ENCODE measurements around the gene MYH11.

Gene MYH11

DNA sequence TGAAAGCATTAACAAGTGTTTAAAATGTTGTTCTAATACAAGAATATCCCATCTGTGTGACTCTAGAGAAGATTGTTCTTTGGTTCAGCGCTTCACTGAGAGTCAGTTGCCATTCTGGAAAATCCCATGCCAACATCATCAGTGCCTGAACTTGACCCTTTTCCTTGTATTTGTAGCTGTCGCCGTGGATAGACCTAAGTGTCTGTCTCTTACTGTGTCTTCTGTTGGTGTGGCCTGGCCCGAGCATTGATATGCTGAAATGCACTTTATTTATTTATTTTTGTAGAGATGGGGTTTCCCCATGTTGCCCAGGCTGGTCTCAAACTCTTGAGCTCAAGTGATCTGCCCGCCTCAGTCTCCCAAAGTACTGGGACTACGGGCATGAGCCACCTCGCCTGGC, 76.0 kb downstream of the MYH11 start:
- Histone ChIP-seq H3K4me3 (ENCODE audit: low read length, poor library complexity, severe bottlenecking) (no peak overlapping the region), H3K9me3 (ENCODE audit: insufficient read depth, low read depth, low read length) (no peaks in the 10 kb centered on the region), H3K9ac (ENCODE audit: low read depth, low read length, poor library complexity, severe bottlenecking) (no peak overlapping the region), H3K4me2 (ENCODE audit: low read depth, low read length, poor library complexity, severe bottlenecking) (no peak overlapping the region), H3F3A (ENCODE audit: low read depth) (no peaks in the 10 kb centered on the region), H3K27me3 (ENCODE audit: insufficient read depth, low read length, poor library complexity, severe bottlenecking) (no peaks in the 10 kb centered on the region), H3K79me2 (ENCODE audit: insufficient read depth, low read length) (no peaks in the 10 kb centered on the region), H4K20me1 (ENCODE audit: insufficient read depth, low read length, poor library complexity, severe bottlenecking) (no peaks in the 10 kb centered on the region), H3K9me2 (replicated peaks; ENCODE audit: low read depth, low read length) (no peaks in the 10 kb centered on the region), H3K36me3 (ENCODE audit: insufficient read depth, low read length) (no peaks in the 10 kb centered on the region), H2AFZ (ENCODE audit: low read length) (no peak overlapping the region), H3K4me1 (ENCODE audit: insufficient read depth, low read length, poor library complexity, severe bottlenecking) (no peaks in the 10 kb centered on the region)
- TF ChIP-seq EZH2phosphoT487 (IDR thresholded peaks at IDR 0.05; ENCODE audit: borderline replicate concordance), result no peak
- TF ChIP-seq, protein P1, sequence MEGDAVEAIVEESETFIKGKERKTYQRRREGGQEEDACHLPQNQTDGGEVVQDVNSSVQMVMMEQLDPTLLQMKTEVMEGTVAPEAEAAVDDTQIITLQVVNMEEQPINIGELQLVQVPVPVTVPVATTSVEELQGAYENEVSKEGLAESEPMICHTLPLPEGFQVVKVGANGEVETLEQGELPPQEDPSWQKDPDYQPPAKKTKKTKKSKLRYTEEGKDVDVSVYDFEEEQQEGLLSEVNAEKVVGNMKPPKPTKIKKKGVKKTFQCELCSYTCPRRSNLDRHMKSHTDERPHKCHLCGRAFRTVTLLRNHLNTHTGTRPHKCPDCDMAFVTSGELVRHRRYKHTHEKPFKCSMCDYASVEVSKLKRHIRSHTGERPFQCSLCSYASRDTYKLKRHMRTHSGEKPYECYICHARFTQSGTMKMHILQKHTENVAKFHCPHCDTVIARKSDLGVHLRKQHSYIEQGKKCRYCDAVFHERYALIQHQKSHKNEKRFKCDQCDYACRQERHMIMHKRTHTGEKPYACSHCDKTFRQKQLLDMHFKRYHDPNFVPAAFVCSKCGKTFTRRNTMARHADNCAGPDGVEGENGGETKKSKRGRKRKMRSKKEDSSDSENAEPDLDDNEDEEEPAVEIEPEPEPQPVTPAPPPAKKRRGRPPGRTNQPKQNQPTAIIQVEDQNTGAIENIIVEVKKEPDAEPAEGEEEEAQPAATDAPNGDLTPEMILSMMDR (conservative IDR thresholded peaks at IDR 0.05; ENCODE audit: low read length), result no peak

DNA sequence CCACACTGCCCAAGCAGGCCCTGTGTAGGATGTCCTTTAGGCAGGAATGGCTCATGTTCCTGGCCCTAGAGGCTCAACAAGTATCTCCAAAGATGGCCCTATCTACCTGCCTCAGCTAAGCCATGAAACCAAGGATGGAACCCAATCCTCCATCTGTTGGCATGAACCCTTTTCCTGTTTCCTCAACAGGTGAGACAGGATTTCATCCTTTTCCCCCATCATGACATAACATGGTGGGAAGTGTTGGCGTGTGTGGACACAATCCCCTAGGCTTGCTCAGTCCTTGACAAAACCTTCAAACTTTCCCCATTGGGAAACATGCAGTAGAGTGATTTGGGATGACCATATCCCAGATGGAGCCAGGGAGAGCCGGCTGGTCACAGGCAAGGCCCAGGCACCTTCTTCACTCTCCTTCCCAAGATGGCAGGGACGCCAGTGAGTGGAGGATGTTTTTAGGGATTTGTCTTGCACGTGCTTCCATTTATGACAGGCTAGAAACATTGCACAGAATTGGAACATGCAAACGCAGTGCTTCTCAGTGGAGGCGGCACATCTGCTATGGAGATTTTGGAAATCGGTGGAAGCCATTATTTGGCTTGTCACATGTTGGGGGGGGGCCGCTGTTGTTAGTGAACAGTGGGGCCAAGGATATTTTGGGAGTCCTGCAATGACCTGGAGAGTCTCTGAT, 77.0 kb downstream of the MYH11 start:
- Histone ChIP-seq H3K36me3 (ENCODE audit: insufficient read depth, low read length) (no peaks in the 10 kb centered on the region), H3K9ac (ENCODE audit: low read depth, low read length, poor library complexity, severe bottlenecking) (no peak overlapping the region), H3K4me3 (ENCODE audit: low read length, poor library complexity, severe bottlenecking) (no peak overlapping the region), H3F3A (ENCODE audit: low read depth) (no peaks in the 10 kb centered on the region), H3K9me3 (ENCODE audit: insufficient read depth, low read depth, low read length) (no peaks in the 10 kb centered on the region), H3K79me2 (ENCODE audit: insufficient read depth, low read length) (no peaks in the 10 kb centered on the region), H3K4me2 (ENCODE audit: low read depth, low read length, poor library complexity, severe bottlenecking) (no peak overlapping the region), H2AFZ (ENCODE audit: low read length) (no peak overlapping the region), H3K4me1 (ENCODE audit: insufficient read depth, low read length, poor library complexity, severe bottlenecking) (no peaks in the 10 kb centered on the region), H3K9me2 (replicated peaks; ENCODE audit: low read depth, low read length) (no peaks in the 10 kb centered on the region), H4K20me1 (ENCODE audit: insufficient read depth, low read length, poor library complexity, severe bottlenecking) (no peaks in the 10 kb centered on the region), H3K27me3 (ENCODE audit: insufficient read depth, low read length, poor library complexity, severe bottlenecking) (no peaks in the 10 kb centered on the region)
- TF ChIP-seq, protein P1 (conservative IDR thresholded peaks at IDR 0.05; ENCODE audit: low read length), result no peak
- TF ChIP-seq EZH2phosphoT487 (IDR thresholded peaks at IDR 0.05; ENCODE audit: borderline replicate concordance), result no peak

DNA sequence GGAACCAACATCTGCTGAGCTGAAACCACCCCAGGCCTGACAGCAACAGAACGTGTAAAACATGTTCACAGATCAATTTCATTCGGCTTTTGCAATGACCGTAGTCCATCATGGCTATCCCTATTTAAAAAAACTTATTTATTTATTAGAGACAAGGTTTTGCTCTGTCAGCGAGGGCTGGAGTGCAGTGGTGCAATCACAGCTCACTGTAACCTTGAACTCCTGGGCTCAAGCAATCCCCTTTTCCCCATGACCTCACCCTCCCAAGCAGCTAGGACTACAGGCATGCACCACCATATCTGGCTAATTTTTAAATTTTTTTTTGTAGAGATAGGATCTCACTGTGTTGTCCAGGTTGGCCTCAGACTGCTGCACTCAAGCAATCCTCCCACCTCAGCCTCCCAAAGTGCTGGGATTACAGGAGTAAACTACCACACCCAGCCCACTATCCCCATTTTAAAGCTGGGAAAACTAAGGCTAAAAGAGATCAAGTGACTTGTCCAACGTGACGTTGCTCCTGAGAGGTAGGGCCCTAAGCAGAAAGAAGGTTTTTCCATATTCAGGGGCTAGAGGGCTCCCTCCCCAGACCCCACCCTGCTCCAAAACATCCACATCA, 77.7 kb downstream of the MYH11 start:
- no peak overlapping the region for H3K4me3 ChIP-seq (ENCODE audit: low read length, poor library complexity, severe bottlenecking)
- no peaks in the 10 kb centered on the region for H3K9me3 ChIP-seq (ENCODE audit: insufficient read depth, low read depth, low read length)
- H3K27me3 ChIP-seq (ENCODE audit: insufficient read depth, low read length, poor library complexity, severe bottlenecking), result no peaks in the 10 kb centered on the region
- H3F3A ChIP-seq (ENCODE audit: low read depth), result no peaks in the 10 kb centered on the region
- H3K79me2 ChIP-seq (ENCODE audit: insufficient read depth, low read length), result no peaks in the 10 kb centered on the region
- H3K9me2 ChIP-seq (replicated peaks; ENCODE audit: low read depth, low read length), result no peaks in the 10 kb centered on the region
- no peaks in the 10 kb centered on the region for H3K4me1 ChIP-seq (ENCODE audit: insufficient read depth, low read length, poor library complexity, severe bottlenecking)
- H3K9ac ChIP-seq (ENCODE audit: low read depth, low read length, poor library complexity, severe bottlenecking), result no peak overlapping the region
- H4K20me1 ChIP-seq (ENCODE audit: insufficient read depth, low read length, poor library complexity, severe bottlenecking), result no peaks in the 10 kb centered on the region
- no peak overlapping the region for H2AFZ ChIP-seq (ENCODE audit: low read length)
- H3K36me3 ChIP-seq (ENCODE audit: insufficient read depth, low read length), result no peaks in the 10 kb centered on the region
- TF ChIP-seq, protein P1 (conservative IDR thresholded peaks at IDR 0.05; ENCODE audit: low read length), result no peak
- no peak for TF ChIP-seq EZH2phosphoT487 (IDR thresholded peaks at IDR 0.05; ENCODE audit: borderline replicate concordance)
- H3K4me2 ChIP-seq (ENCODE audit: low read depth, low read length, poor library complexity, severe bottlenecking), result no peak overlapping the region

Data from Loucy (cell line).